NCI-H446 treated with DMSO at 0.1 percent for 48 hours (cell line): ENCODE data around the gene YAE1.

Source experiments
- DNase-seq: peaks from one replicate; lab custom pipeline; 2025; lab: John Stamatoyannopoulos, UW

The YAE1 gene

GRCh38 chr7:39607865-39608264 lies 41.7 kb downstream of the YAE1 start:
- no peak for DNase-seq

GRCh38 chr7:39608278-39608677 lies 42.1 kb downstream of the YAE1 start:
- no peak for DNase-seq

GRCh38 chr7:39609113-39609934 lies 43.1 kb downstream of the YAE1 start:
- DNase-seq, result no peak

DNA sequence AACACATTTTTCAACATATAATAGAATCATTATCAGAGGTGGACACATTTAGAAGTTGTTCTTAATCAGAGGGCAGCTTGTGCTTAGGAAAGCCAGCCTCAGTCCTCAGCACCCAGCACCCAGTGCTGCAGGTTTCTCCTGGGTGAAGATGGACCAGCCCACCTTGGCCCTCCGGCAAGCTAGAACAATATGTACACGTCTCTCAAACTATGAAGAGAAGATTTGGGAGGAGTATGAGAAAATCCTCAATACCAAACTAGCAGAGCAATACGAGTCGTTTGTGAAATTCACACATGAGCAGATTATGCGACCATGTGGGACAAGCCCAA lies 43.7 kb downstream of the YAE1 start:
- no peak for DNase-seq

GRCh38 chr7:39613577-39613976 lies 47.4 kb downstream of the YAE1 start:
- no peak for DNase-seq

- no peak for DNase-seq
Observed at GRCh38 chr7:39614299-39614698, 48.1 kb downstream of the YAE1 start.

DNA sequence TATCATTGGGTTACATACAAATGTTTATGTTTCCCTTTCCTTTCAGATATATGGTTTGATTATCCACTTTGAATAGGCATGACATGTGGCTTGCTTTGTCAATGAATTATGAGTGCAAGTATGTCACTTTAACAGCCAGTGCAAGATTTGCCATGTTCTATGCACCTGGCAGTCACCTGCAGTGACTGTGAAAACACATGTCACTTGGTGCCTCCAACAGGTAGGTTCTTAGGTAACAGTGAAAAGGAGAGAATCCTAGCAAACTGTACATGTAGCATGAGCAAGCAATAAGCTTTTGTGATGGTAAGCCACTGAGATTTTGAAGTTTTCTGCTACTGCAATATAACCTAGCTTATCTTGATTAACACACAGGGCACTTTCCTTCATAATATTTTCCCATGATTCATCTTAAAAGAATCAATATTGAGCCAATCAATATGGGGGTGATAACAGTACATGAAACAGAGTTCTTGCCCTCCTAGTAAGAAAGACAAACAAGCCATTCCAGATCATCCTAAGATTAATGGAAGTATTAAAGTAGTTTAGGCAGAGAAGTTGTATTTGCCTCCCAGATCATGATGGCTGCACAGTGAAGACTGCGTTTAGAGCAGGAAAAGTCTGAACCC lies 49.3 kb downstream of the YAE1 start:
- DNase-seq, result no peak

DNA sequence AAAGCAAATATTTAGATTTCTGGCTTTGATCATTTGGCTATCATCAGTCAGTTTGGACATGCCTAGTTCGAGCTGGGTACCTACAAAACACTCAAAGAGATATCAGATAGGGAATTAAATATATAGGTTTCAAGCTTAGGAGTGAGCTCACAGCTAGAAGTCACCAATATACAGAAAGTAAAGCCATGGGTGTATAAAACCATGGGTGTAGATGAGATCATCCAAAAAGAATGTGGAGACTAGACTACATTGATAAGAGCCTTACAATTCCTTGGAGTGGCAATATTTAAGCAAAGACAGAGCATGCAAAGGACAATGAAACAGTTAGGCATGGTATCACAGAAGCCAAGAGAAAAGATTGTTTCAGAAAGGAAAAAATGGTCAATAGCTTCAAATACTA lies 49.9 kb downstream of the YAE1 start:
- no peak for DNase-seq

DNA sequence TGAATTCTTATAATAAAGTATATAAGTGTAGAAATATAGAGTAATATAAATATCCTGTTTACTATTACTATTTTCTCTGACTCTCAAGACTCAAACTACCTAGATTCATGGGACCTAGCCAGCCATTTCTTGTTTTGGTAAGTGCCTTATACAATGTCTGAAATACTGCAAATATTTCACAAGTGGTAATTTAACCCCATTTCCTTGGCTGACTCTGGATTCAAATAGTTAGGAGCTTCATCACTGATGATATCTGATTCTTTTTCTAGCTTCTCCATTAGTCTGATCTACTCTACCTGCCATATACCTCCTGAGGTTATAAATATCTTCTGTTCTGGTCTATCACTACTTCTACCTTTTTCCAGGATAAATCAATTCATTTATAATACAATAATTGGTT lies 50.8 kb downstream of the YAE1 start:
- DNase-seq, result no peak

DNA sequence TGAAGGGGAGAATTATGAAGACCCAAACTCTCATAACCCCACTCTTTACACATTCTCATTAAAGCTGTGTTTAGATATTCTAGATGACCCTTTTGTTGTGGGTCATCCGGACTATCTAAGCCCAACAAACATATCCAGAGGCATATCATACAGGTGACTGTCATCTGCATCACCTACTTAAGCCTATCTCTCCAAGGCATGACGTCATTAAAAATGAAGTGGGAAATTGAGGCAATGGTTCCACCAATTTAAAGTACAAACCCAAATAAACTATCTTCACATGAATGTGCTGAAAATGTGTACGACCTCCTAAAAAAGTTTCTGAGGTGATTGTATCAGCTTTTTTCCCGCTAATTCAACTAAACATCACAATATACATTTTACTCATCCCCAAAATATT lies 52.7 kb downstream of the YAE1 start:
- DNase-seq, result no peak

GRCh38 chr7:39620486-39620885 lies 54.3 kb downstream of the YAE1 start:
- DNase-seq, result no peak

DNA sequence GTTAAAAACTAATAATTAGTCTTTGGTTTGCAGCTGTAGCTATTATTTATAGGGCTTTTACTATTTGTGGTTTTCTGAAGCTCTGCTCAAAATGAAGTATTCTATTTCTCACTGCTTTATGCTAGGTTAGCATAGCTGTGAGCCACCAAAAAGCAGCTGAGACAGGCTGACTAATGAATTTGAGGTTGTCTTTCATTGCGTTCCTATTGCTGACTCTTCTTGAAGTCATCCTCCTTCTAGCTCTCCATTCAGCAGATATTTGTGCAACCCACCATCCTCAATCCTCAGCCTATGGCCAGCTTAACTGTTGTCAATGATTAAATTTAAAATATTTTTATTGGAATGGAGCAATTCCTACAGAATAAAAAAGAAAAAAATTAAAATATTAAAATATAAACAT lies 55.1 kb downstream of the YAE1 start:
- DNase-seq, result no peak

GRCh38 chr7:39621784-39622411 lies 55.7 kb downstream of the YAE1 start:
- no peak for DNase-seq
